Panc1 (cell line): ENCODE data around the gene LRRC63. TPM values are rescaled to one million over a fixed set of nuclear protein-coding genes. Genes with fewer than 3 reads are reported as not detected.

Source experiments
- ATAC-seq: fragments of 200-7000 bp; cut with Tn5 transposase; 2 replicates; pipeline ENCODE4 v1.9.1; 2020; ENCODE audit warnings: mild to moderate bottlenecking, moderate library complexity
- BruUV-seq: library from RNA; stranded (reverse); fragments of 400-500 nt; replicated peaks from 2 replicates; lab custom pipeline; 2021; lab: Mats Ljungman, UMichigan
- CTCF ChIA-PET: fragments of 300-600 bp; sonication (Branson Sonifier 250); formaldehyde crosslinking; loops from one replicate; lab custom pipeline; 2022; ENCODE audit warnings: antibody characterized with exemption; lab: Charles Lee
- POLR2A ChIA-PET: fragments of 300-600 bp; sonication (Branson Sonifier 250); formaldehyde crosslinking; loops from one replicate; lab custom pipeline; 2022; ENCODE audit warnings: antibody characterized with exemption; lab: Charles Lee
- DNase-seq: peaks from one replicate; pipeline ENCODE4 v3.0.0-alpha.2; 2010; ENCODE audit warnings: low read depth, low spot score
- H3K27ac ChIP-seq: 2 replicates; pipeline ENCODE4 v1.5.1; 2011; ENCODE audit warnings: mild to moderate bottlenecking, low read length, inconsistent platforms
- H3K27me3 ChIP-seq: fragments of 200-500 bp; sonication (Bioruptor generic); 2 replicates; pipeline ENCODE4 v1.6.0; 2014; ENCODE audit warnings: low read length, inconsistent platforms; ENCODE audit not compliant: control insufficient read depth, insufficient read depth
- H3K36me3 ChIP-seq: fragments of 200-500 bp; sonication (Bioruptor generic); 2 replicates; pipeline ENCODE4 v1.5.1; 2014; ENCODE audit warnings: inconsistent platforms, mild to moderate bottlenecking, low read length, moderate library complexity; ENCODE audit not compliant: control insufficient read depth, insufficient read depth
- H3K4me1 ChIP-seq: 2 replicates; pipeline ENCODE4 v1.5.1; 2011; ENCODE audit warnings: inconsistent platforms, mild to moderate bottlenecking, low read length, moderate library complexity; ENCODE audit not compliant: control insufficient read depth, insufficient read depth
- H3K4me3 ChIP-seq, 2 experiments: 2 replicates each; pipeline ENCODE4 v1.5.1; 2011 to 2012; ENCODE audit warnings: low read depth in 2 of 2, low read length in 2 of 2, mild to moderate bottlenecking in 2 of 2, inconsistent platforms in 1 of 2, moderate library complexity in 1 of 2
- H3K9me3 ChIP-seq: fragments of 200-500 bp; sonication (Bioruptor generic); 2 replicates; pipeline ENCODE4 v1.5.1; 2014; ENCODE audit warnings: low read depth, mild to moderate bottlenecking, inconsistent platforms, low read length, moderate library complexity; ENCODE audit not compliant: control insufficient read depth, insufficient read depth
- POLR2AphosphoS5 ChIP-seq: IDR thresholded peaks from 2 replicates; pipeline ENCODE4 v1.6.1; 2012; ENCODE audit warnings: mild to moderate bottlenecking, low read depth, low read length, moderate library complexity
- SIN3A ChIP-seq: IDR thresholded peaks from 2 replicates; pipeline ENCODE4 v1.6.1; 2012; ENCODE audit warnings: low read depth, mild to moderate bottlenecking, low read length, moderate library complexity, borderline replicate concordance; ENCODE audit not compliant: insufficient read depth
- TCF7L2 ChIP-seq: IDR thresholded peaks from 2 replicates; pipeline ENCODE4 v1.6.1; 2011; ENCODE audit warnings: mild to moderate bottlenecking, low read depth, low read length, inconsistent platforms
- in situ Hi-C: cut with HindIII; loops from 2 replicates; pipeline ENCODE4 v1.10.0; 2016; ENCODE audit warnings: low sequenced_read_pairs, low pct_unique_long_range_greater_than_20kb
- intact Hi-C: fragments of 100-400 bp; cut with micrococcal nuclease; formaldehyde crosslinking; loops from one replicate; pipeline ENCODE4 v1.10.0; 2022; ENCODE audit not compliant: unreplicated experiment
- total RNA-seq: library from RNA; stranded (reverse); gene quantifications from one replicate; pipeline ENCODE4 v1.2.1, GENCODE V29; 2021; ENCODE audit not compliant: unreplicated experiment
- TF ChIP-seq, protein P1 (sequence below): fragments of 450-650 bp; IDR thresholded peaks from 2 replicates; pipeline ENCODE4 v1.5.1; 2017; ENCODE audit warnings: mild to moderate bottlenecking
- TF ChIP-seq, protein P2 (sequence below), 2 experiments: IDR thresholded peaks; 2 replicates each; pipeline ENCODE4 v1.6.1; 2011 to 2012; ENCODE audit warnings: low read depth in 2 of 2, control low read depth in 1 of 2, low read length in 1 of 2, mild to moderate bottlenecking in 1 of 2, moderate library complexity in 1 of 2; ENCODE audit not compliant: insufficient read depth in 1 of 2

LRRC63 gene
- total RNA-seq, 1 experiment from 2014 or later: 0.15 TPM

DNA sequence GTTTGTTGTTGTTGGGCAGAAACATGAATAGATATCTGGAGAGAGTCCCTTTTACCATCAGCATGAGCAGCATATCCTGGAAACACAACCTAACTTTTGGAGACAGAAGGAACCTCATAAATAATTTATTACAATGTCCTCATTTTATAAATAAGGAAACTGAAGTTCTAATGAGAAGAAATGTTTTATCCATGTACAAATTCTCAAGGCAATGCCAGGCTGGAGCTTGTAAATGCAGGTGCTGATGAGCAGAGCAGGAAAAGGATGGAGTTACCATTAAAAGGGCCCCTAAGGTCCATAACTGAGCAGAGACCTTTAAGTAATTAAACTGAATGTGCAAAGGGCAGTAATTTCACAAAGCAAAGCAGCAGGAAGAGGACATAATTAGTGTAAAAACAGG is 47.1 kb upstream of the LRRC63 start:
- intact Hi-C loops: loop anchor here (5.0 kb wide), 1 partner anchor 357 kb away; no protein-coding TSS in a partner anchor
- Histone ChIP-seq H3K27me3 (no peaks in the 10 kb centered on the region; the same call in 1 of the 2 replicates), H3K4me3 (no peak overlapping the region), H3K9me3 (no peaks in the 10 kb centered on the region), H3K4me1 (no peaks in the 10 kb centered on the region), H3K27ac (no peak overlapping the region), H3K36me3 (no peaks in the 10 kb centered on the region)
- CTCF ChIA-PET: interaction anchor here (1.0 kb wide), 1 partner anchor 11 kb away, joined by 4 read pairs; no protein-coding TSS in a partner anchor
- POLR2A ChIA-PET: no interaction called here
- in situ Hi-C loops: no loop called here
- DNase-seq (no peak), ATAC-seq (no peak)
- no peak for TF ChIP-seq SIN3A
- TF ChIP-seq, protein P1, sequence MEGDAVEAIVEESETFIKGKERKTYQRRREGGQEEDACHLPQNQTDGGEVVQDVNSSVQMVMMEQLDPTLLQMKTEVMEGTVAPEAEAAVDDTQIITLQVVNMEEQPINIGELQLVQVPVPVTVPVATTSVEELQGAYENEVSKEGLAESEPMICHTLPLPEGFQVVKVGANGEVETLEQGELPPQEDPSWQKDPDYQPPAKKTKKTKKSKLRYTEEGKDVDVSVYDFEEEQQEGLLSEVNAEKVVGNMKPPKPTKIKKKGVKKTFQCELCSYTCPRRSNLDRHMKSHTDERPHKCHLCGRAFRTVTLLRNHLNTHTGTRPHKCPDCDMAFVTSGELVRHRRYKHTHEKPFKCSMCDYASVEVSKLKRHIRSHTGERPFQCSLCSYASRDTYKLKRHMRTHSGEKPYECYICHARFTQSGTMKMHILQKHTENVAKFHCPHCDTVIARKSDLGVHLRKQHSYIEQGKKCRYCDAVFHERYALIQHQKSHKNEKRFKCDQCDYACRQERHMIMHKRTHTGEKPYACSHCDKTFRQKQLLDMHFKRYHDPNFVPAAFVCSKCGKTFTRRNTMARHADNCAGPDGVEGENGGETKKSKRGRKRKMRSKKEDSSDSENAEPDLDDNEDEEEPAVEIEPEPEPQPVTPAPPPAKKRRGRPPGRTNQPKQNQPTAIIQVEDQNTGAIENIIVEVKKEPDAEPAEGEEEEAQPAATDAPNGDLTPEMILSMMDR: no peak
- BruUV-seq: no TSS peak

DNA sequence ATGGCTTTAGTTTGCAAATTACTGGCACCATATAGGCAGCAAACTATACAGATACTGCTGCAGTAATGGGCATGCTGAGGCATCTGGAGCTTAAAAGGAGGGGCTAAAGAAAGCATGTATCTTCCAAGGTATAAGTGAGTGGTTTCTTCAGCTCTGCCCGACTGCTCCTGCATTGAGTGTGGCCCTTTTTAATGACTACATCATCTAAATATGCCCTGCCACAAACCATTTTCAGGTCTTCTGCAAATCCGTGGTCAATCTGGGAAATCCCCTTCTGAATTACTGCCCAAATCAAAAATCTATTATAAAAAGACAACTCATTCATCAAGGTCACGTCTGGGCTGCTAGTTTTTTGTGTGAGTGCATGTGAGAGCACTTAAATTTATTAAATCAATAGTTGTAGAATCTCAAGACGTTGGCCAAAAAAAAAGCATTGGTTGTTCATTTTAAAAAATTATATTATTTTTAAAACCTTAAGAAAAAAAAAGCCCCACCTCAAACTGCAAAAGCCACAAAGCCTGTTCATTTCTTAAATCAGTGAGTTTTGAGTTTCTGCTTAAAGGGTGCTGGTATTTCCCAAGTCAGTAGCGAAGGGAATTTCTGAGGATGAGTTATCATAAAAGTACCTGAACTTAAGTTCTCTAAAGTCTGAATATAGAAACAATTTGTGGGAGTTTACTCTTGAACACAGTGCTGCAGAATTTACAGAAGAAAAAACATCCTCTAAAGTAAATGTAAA is 46.1 kb upstream of the LRRC63 start:
- Histone ChIP-seq H3K4me3 (no peak overlapping the region), H3K4me1 (no peaks in the 10 kb centered on the region), H3K27me3 (no peaks in the 10 kb centered on the region; the same call in 1 of the 2 replicates), H3K36me3 (no peaks in the 10 kb centered on the region), H3K27ac (no peak overlapping the region), H3K9me3 (no peaks in the 10 kb centered on the region)
- ChIA-PET CTCF (interaction anchor here (1.0 kb wide), 1 partner anchor 10 kb away, joined by 4 read pairs; no protein-coding TSS in a partner anchor), POLR2A (no interaction called here)
- no peak for TF ChIP-seq POLR2AphosphoS5
- TF ChIP-seq, protein P2, sequence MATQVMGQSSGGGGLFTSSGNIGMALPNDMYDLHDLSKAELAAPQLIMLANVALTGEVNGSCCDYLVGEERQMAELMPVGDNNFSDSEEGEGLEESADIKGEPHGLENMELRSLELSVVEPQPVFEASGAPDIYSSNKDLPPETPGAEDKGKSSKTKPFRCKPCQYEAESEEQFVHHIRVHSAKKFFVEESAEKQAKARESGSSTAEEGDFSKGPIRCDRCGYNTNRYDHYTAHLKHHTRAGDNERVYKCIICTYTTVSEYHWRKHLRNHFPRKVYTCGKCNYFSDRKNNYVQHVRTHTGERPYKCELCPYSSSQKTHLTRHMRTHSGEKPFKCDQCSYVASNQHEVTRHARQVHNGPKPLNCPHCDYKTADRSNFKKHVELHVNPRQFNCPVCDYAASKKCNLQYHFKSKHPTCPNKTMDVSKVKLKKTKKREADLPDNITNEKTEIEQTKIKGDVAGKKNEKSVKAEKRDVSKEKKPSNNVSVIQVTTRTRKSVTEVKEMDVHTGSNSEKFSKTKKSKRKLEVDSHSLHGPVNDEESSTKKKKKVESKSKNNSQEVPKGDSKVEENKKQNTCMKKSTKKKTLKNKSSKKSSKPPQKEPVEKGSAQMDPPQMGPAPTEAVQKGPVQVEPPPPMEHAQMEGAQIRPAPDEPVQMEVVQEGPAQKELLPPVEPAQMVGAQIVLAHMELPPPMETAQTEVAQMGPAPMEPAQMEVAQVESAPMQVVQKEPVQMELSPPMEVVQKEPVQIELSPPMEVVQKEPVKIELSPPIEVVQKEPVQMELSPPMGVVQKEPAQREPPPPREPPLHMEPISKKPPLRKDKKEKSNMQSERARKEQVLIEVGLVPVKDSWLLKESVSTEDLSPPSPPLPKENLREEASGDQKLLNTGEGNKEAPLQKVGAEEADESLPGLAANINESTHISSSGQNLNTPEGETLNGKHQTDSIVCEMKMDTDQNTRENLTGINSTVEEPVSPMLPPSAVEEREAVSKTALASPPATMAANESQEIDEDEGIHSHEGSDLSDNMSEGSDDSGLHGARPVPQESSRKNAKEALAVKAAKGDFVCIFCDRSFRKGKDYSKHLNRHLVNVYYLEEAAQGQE (IDR thresholded peaks at IDR 0.05; ENCODE audit: insufficient read depth in 1 of 2, low read depth in 2 of 2, low read length in 1 of 2): no peak
- TF ChIP-seq, protein P1: no peak
- TF ChIP-seq TCF7L2: no peak
- TF ChIP-seq SIN3A: no peak
- intact Hi-C loops: no loop called here
- ATAC-seq (no peak), DNase-seq (no peak)
- no TSS peak for BruUV-seq
- in situ Hi-C loops: no loop called here
